SIG-M5 (cell line): ENCODE data around the gene SGSM2.

Source experiments
- DNase-seq: peaks from one replicate; lab custom pipeline; 2025; lab: John Stamatoyannopoulos, UW

Gene SGSM2

DNA sequence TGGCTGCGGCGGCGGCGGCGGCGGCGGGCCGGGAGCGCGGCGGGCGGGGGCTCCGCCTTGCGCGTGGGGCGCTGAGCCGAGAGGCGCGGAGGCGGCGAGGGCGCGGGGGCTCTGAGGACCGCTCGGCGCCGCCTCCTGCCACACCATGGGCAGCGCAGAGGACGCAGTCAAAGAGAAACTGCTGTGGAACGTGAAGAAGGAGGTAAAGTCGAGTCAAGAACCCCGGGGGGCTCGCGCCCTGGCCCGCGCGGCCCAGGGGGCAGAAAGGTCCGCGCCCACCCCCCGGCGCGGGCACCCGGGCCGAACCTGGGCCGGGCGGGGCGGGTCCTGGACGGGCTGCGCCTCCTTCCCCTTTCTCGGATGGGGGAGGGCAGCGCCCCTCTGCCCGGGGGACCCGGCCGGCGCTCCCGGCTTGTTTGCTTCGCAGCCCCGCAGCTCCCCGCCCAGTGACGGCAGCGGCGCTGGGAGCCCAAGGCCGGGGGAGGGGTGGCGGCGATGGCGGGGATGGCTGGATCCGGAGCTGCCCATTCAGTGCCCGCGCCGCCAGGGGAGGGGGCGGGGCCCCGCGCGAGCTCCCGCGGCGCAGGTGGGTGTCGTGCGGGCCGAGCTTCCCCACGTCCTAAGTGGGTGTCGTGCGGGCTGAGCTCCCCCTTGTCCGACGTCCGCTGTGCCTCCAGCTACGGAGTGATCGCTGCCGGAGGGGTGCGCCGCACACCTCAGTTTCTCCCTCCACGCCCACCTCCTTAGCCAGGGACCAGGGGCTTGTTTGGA lies 428 bp downstream of the SGSM2 start:
- DNase-seq, result no peak

DNA sequence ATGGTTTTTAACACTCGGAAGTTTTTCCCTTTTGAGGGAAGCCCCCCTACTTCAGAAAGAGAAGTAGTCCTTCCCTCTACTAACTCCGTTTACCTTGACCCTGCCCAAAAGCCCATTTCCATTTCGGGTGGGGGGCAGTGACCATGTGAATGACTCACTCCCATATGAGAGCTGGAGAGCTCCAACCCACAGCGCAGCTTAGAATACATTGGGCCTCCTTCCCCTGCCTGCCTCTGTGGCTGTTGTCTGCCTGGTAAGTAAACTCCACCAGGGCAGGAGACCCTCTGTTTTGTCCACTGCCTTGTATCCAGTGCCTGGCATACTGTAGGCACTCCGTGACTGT lies 985 bp downstream of the SGSM2 start:
- no peak for DNase-seq

DNA sequence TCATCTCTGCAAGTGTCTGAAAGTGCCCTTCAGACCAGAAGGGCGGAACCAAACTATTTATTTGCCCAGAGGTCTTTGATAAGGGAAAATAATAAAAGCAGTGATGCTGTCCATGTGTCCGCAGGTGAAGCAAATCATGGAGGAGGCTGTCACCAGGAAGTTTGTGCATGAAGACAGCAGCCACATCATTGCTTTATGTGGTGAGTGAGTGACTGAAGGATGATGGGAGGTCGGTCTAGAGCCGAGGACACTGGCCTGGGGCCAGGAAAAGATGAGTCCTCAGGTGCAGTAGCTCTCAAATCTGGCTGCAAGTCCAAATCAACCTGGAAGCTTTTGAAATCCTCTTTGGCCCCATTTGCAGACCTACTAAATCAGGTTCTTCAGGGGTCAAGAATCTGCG lies 6.1 kb downstream of the SGSM2 start:
- DNase-seq, result no peak

DNA sequence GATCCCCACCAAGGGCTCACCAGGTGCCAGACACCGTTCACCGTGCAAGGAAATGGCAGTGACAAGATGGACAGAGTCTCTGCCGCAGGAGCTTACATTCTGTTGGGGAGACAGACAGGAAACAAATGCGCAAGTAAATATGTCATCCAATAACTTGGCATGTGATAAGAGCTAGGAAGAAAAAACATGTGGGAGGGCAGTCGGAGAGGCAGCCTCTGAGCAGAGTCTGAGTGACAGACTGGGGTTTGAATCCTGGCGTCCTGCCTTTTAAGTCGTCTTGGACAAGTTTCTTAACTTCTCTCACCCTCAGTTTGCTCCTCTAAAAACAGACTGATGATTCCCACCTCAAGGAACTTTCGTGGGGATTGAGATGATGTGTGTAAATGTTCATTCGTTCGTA lies 7.2 kb downstream of the SGSM2 start:
- no peak for DNase-seq

DNA sequence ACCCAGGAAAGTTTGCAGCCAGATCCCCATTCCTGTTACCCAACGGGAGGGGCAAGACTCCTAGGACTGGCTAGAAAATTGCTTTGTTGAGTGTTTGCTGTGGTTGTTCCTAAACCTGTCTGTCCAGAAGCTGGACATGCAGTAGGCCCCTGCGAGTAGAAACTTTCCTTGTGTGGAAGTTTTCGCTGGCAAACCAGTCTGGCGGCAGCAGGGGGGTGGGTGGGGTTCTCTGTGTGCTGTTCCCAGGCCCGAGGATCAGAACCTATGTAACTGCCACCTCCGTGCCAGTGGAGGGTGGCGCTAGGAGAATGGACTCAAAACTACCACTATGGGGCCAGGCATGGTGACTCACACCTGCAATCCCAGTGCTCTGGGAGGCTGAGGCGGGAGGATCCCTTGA lies 9.2 kb downstream of the SGSM2 start:
- DNase-seq, result no peak

DNA sequence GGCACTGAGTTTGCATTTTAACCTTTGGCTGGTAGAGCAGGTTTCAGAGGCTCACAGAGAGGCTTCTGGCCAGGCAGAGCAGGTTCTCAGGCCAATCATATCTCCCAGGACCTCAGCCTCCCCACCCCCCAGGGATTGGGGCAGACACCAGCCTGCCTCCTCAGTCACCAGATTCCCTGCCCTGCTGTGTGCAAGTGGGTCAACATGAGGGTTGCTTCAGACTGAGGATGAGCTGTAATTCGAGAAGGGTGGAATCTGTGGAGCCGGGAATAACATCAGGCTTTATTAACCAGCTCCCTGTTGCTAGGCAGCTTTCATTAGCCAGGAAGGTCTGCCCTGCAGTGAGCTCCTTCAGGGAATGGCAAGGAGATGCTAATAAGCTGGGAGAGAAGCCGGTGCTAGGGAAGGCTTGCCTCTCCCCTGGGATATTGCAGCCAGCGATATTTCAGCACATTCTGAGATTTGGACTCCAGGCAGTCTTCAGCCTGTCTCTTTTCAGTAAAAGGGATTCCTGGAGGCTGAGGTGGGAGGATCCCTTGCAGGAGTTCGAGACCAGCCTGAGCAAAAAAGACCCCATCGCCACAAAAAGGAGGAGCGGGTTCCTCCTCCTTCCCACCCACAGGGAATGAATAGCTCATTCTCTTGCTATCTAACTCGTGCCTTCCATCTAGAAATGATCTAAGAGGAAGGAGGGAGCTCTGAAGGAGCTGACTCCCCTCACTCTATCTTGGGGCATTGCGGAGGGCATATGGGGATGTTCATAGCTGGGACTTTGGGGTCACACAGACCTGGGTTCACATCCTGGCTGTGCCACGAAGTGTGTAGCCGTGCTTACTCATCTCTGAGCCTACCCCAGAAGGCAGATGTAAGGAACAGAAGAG lies 10.7 kb downstream of the SGSM2 start:
- no peak for DNase-seq

DNA sequence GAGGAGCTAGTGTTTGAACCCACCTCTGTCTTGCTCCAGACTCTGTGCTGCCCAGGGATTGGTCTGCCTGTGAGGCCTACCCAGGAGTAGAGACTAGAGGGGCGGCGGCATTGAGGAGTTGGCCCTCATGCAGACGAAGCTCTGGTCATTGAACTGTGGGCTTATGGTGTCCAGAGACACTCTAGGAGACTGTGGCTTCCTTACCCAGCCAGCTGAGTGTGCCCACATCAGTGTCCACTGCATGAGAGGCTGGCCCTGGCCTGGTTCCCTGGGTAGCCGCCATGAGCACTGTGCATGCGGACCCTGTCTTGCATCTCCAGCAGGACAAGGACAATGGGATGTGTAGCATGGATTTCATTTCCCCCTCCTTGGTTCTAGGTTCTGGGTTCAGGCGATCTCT lies 14.0 kb downstream of the SGSM2 start:
- DNase-seq, result no peak

DNA sequence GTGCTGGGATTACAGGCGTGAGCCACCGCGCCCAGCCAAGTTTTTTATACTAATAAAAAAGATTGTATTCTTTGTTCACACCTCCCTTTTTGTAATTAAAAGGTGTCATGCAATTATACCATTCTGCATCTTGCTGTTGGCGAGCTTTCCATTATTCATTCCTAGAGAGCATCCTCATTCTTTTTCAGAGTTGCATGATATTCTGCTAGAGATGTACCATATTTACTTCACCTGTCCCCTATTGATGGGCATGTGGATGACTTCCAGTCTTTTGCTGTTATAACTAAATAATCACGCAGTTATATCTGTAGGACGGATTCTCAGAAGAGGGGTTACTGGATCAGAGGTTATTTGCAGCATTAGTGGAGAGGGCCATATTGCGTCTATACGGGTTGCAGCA lies 17.0 kb downstream of the SGSM2 start:
- DNase-seq, result no peak

DNA sequence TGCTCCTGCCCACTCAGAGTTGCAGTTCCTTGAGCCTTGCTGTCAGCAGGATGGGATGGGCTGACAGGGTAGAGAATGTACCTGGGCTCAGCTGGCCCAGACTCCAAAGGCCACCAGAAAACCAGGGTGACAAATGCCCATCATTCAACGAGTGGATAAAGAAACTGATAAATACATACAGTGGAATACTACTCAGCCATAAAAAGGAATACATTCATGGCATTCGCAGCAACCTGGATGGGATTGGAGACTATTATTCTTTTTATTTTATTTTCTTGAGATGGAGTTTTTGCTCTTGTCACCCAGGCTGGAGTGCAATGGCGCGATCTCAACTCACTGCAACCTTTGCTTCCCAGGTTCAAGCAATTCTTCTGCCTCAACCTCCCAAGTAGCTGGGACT lies 19.9 kb downstream of the SGSM2 start:
- DNase-seq, result no peak

DNA sequence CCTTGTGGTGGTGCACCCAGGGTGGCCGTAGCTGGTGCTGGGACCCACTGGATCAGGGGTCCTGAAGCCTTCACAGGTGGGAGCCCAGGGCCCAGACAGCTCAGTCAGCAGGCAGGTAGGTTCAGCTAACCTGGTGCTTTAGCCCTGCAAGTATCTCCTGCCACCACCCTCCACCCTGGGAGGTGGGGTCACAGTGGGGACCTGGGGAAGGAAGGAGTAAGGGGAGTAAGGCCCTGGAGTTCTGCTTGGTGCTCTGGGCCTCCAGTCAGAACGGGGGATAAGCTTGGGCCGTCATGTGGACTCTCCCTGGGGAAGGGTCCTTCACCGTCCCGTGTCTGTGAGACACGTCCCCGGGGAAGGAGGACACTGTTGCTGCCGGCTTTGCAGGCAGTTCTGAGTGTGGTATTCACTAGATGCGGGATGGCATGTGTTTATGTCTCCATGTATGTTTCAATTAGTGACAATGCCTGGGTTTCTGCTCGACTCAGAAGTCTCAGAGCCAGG lies 20.7 kb downstream of the SGSM2 start:
- no peak for DNase-seq

DNA sequence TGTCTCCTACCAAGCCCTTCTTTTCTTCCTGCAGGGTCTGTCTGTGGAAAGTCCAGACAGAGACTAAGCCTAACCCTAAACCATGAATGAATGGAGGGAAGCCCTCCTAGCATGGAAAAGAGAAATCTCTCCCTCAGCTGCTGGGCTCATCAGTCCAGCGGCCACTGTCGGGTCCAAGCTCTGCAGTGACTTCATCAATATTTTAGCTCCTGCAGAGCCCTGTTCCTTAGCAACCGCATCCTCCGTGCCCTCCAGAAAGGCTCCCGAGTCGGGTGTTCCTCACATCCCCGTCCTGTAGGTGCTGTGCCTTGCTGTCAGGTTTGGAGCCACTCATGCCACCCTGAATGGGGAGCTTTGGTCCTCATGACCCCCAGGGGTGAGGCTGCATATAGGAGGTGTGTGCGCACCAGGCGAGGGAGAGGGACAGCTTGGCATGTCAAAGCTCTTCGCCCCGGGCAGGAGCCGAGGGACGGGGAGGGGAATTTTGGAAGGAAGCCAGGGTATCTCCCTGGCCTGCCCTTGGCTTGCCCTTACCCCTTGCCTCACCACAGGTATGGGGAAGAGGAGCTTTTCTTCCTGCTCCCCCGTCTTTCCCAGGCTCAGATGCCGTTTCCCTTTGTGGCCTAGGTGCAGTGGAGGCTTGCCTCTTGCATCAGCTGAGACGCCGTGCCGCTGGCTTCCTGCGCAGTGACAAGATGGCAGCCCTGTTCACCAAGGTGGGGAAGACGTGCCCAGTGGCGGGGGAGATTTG lies 23.9 kb downstream of the SGSM2 start:
- no peak for DNase-seq

DNA sequence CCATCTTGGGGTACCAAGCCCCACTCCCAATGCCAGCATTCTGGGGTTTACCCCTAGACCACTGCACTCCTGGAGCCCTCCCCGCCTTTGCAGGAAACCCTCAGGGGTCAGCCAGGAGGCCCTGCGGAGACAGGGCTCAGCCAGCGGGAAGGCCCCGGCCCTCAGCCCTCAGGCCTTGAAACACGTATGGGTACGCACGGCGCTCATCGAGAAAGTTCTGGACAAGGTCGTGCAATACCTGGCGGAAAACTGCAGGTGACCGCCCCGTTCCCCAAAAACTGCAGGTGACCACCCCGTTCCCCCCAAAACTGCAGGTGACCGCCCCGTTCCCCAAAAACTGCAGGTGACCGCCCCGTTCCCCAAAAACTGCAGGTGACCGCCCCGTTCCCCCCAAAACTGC lies 24.7 kb downstream of the SGSM2 start:
- no peak for DNase-seq

DNA sequence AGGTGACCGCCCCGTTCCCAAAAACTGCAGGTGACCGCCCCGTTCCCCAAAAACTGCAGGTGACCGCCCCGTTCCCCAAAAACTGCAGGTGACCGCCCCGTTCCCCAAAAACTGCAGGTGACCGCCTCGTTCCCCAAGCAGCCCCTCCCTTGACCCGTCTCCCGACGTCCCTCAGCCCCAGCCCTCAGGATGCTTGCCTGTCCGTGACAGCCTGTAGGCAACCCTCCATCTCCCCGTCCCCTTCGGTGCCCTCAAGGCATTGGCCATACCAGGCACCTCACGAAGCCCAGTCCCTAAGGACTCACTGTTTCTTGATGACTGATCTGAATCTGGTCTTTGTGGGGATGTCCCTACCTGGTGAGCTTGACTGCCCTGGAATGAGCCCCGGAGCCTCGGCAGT lies 25.1 kb downstream of the SGSM2 start:
- DNase-seq, result no peak

DNA sequence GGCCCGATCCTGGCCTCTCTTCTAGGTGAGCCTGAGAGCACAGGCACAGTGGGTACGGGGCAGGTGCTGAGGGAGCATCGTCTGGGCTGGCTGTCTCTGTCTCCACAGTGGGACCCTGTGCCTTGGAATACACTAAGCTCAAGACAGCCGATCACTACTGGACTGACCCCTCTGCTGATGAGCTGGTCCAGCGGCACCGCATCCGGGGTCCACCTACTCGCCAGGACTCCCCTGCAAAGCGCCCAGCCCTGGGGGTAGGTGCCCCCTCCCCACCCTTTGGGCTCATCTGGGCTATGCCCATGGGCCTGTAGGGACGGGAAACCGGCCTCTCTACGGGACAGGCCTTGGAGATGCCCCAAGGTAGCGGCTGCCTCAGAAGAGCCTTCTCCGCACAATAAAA lies 25.6 kb downstream of the SGSM2 start:
- no peak for DNase-seq

DNA sequence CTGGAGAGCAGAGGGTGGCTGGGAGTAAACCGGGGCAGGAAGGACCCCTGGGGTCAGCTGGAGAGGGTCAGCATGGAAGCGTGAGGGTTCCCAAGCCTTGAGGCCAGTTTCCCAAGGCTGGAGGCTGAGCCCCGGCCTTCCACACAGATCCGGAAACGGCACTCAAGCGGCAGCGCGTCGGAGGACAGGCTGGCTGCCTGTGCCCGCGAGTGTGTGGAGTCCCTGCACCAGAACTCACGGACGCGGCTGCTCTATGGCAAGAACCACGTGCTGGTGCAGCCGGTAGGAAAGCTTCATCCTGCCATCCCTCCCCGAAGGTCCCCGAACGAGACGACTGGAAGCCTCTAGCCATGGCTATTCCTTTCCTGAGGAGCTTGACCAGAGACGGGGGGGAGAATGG lies 26.0 kb downstream of the SGSM2 start:
- no peak for DNase-seq

DNA sequence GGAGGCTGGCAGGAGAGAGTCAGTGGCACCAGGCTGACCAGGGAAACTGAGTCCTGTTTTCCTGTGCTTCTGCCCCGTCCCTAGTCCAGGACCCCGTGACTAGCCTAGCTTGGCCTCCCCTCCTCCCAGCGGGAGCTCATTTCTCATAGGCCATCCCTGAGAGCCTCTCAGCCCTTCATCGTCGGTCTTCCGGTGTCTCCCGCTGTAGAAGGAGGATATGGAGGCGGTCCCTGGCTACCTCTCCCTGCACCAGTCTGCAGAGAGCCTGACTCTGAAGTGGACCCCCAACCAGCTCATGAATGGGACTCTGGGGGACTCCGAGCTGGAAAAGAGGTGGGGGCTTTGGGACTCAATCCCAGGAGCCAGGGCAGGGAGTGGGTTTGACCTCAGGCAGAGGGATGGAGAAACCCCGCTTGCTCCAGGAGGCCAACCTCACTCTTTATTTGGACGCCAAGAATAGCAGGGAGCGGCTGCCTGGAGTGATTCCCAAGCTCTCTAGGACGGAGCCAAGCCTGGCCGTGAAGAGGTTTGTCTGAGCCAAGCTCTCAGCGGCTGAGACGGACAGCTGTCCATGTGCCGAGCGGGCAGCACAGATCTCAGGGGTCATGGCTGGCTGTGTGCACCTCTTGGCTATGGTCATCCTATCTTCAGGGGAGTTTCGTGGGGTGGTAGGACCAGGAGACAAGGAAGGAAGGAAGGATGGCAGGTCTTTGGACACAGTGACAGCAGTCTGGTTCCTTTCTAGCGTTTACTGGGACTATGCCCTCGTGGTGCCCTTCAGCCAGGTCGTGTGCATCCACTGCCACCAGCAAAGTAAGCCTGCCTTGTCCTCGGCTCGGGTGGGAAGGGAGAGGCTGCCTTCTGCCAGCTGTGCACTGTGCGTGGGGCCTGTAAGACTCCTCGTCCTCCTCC lies 26.8 kb downstream of the SGSM2 start:
- DNase-seq, result no peak

DNA sequence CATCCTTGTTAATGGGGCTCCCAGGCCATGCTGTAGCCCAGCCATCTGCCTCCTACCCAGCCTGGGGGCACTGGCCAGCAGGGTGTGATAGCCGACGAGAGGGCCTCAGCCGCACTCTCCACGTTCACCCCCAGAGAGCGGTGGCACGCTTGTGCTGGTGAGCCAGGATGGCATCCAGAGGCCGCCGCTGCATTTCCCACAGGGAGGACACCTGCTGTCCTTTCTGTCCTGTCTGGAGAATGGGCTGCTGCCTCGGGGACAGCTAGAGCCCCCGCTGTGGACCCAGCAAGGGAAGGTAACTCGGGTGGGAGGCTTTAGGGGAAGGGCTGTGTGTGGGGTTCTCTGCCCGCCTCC lies 27.4 kb downstream of the SGSM2 start:
- no peak for DNase-seq

DNA sequence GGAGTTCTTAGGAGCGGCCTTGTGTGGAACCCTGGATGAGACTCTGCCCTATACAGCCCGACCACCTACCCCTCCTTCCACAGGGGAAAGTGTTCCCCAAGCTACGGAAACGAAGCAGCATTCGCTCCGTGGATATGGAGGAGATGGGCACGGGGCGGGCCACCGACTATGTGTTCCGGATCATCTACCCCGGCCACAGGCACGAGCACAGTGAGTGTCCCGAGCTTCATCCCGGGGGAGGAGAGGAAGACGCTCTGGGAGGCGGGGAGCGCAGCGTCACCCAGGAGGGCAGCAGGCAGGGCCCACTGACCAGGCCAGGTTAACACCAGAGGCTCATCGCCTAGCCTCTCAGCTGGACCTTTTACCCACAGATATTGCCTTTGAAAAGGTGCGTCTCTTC lies 27.8 kb downstream of the SGSM2 start:
- DNase-seq, result no peak

DNA sequence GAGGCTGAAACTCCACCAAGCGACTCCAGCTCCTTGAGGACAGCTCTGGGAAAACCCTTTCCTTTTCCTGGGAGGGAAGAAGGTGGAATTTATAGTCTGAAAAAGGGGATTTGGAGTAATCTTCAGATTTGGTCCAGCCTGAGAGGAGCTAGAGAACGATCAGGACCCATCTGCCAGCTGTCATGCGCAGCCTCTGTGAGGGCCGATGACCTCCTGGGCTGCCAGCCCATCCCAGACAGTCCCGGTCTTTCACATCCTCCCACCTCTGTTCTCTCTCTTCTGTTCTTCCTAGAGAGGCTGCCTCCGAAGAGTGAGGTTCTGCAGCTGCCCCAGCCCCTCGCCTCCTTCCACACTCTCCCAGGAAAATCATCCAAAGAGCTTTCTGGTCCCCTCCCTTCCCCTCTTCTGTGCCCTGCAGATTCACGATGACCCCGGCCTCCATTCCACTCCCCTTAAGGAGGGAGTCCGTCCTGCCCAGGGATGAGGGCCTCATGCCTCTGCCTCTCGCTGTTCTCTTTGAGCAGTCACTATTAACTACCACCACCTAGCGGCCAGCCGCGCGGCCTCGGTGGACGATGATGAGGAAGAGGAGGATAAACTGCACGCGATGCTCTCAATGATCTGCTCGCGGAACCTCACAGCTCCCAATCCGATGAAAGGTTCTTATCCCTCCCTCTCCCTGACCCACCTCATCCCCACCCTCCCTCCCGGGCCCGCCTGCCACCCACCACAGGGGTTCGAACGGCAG lies 29.6 kb downstream of the SGSM2 start:
- no peak for DNase-seq

DNA sequence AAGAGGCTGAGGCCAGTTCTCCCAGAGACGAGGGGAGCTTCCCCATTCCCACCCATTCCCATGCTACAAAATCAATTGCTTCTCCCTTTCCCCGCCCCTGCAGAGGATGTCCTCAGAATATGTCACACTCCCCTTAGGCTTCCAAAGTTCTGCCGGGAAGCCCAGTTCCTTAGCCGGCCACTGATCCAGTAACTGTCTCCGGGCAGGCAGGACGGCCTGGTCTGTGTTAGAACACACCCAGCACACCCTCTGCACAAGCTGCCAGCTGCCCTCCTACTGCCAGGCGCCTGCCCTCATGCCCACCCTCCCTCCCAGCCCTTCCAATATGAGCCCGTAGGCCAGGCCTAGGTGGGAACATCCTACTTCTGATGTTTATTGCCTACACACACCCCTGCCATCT lies 31.1 kb downstream of the SGSM2 start:
- no peak for DNase-seq

DNA sequence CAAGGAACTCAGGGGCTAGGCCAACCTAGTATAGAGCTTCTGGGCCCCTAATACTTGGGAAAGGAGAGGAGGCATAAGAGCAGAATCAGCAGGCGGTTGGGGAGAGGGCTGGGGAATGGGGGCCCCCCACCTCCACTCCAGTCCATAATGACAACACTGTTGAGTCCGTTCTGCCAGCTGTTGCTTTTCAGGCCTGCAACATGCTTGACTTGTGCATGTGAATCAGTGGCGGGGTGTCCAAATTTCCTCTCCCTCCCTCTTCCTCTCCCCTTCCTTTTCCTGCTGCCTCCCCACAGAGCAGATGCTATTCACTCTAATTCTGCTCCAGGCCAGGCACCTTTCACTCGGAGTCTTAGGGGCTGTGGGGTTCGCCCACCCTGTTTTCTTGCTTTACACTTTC lies 31.7 kb downstream of the SGSM2 start:
- DNase-seq, result no peak
